HepG2 (cell line): ENCODE measurements around the gene TMEM141. TPM values are rescaled to one million over a fixed set of nuclear protein-coding genes. Genes with fewer than 3 reads are reported as not detected.
A peak's percentile ranks its signal among the peaks of the same experiment; 100 is the strongest.

Experiments used
- EP300 ChIP-seq, 3 experiments: sonication (generic) in 1 of 3; formaldehyde crosslinking in 1 of 3; IDR thresholded peaks; 2 replicates each; pipeline versions ENCODE4 v1.5.1 to v1.6.1; 2011 to 2020; ENCODE audit warnings: low read depth in 2 of 3, low read length in 2 of 3, borderline replicate concordance in 1 of 3, improper control_type of control experiment in 1 of 3, mild to moderate bottlenecking in 1 of 3, missing genetic modification reagents in 1 of 3, moderate library complexity in 1 of 3
- FOXJ3 ChIP-seq: sonication (generic); formaldehyde crosslinking; IDR thresholded peaks from 2 replicates; pipeline ENCODE4 v1.4.0; 2020; ENCODE audit warnings: missing genetic modification reagents, mild to moderate bottlenecking, borderline replicate concordance
- MEF2D ChIP-seq: sonication (generic); formaldehyde crosslinking; IDR thresholded peaks from 2 replicates; pipeline ENCODE4 v1.5.1; 2020; ENCODE audit warnings: mild to moderate bottlenecking, missing genetic modification reagents
- POLR2AphosphoS5 ChIP-seq: IDR thresholded peaks from 2 replicates; pipeline ENCODE4 v1.6.1; 2012; ENCODE audit warnings: low read depth, low read length
- TBX2 ChIP-seq: sonication (generic); formaldehyde crosslinking; IDR thresholded peaks from 2 replicates; pipeline ENCODE4 v1.5.0; 2020; ENCODE audit warnings: missing genetic modification reagents, mild to moderate bottlenecking, borderline replicate concordance
- XRCC5 ChIP-seq: fragments of 200-400 bp; formaldehyde crosslinking; optimal IDR thresholded peaks from 2 replicates; pipeline ENCODE3; 2017; ENCODE audit warnings: mild to moderate bottlenecking, low read length
- ZC3H13 ChIP-seq: sonication (generic); formaldehyde crosslinking; IDR thresholded peaks from 2 replicates; pipeline ENCODE4 v1.8.1; 2023; ENCODE audit warnings: mild to moderate bottlenecking, missing genetic modification reagents, moderate library complexity
- ZNF557 ChIP-seq: sonication (generic); formaldehyde crosslinking; IDR thresholded peaks from 2 replicates; pipeline ENCODE4 v1.4.0; 2020; ENCODE audit warnings: missing genetic modification reagents
- polyA plus RNA-seq, 8 experiments: library from polyadenylated mRNA; depleted of rRNA in 3 of 8; stranded (reverse) in 7 of 8; unstranded in 1 of 8; fragments of >200 nt; fragmentation: Illumina TruSeq in 4 of 8; extraction: Trizol in 4 of 8; gene quantifications; 2 replicates each; pipeline versions ENCODE4 v1.2.1 to v1.2.3, GENCODE V29; 2011 to 2016; ENCODE audit warnings: low read depth in 4 of 8, missing spikeins in 1 of 8, mixed read lengths in 1 of 8; ENCODE audit not compliant: insufficient read depth in 1 of 8
- total RNA-seq, 5 experiments: library from RNA; depleted of rRNA; stranded (reverse); fragments of >200 nt; fragmentation: Illumina TruSeq; extraction: Trizol; gene quantifications; 2 replicates each; pipeline ENCODE4 v1.2.3, GENCODE V29; 2016; ENCODE audit warnings: low read depth in 1 of 5
- TF ChIP-seq, protein P1 (sequence below): sonication (generic); formaldehyde crosslinking; IDR thresholded peaks from 2 replicates; pipeline ENCODE4 v1.5.0; 2020; ENCODE audit warnings: missing genetic modification reagents
- TF ChIP-seq, protein P2 (sequence below): sonication (generic); formaldehyde crosslinking; IDR thresholded peaks from 2 replicates; pipeline ENCODE4 v1.5.0; 2020; ENCODE audit warnings: mild to moderate bottlenecking, missing genetic modification reagents, borderline replicate concordance

The TMEM141 gene
- total and polyA plus RNA-seq, 2 of the 13 experiments (the other 11 are each of a cell fraction or from before 2014, with no cell fraction given): 81.0 to 202 TPM

DNA sequence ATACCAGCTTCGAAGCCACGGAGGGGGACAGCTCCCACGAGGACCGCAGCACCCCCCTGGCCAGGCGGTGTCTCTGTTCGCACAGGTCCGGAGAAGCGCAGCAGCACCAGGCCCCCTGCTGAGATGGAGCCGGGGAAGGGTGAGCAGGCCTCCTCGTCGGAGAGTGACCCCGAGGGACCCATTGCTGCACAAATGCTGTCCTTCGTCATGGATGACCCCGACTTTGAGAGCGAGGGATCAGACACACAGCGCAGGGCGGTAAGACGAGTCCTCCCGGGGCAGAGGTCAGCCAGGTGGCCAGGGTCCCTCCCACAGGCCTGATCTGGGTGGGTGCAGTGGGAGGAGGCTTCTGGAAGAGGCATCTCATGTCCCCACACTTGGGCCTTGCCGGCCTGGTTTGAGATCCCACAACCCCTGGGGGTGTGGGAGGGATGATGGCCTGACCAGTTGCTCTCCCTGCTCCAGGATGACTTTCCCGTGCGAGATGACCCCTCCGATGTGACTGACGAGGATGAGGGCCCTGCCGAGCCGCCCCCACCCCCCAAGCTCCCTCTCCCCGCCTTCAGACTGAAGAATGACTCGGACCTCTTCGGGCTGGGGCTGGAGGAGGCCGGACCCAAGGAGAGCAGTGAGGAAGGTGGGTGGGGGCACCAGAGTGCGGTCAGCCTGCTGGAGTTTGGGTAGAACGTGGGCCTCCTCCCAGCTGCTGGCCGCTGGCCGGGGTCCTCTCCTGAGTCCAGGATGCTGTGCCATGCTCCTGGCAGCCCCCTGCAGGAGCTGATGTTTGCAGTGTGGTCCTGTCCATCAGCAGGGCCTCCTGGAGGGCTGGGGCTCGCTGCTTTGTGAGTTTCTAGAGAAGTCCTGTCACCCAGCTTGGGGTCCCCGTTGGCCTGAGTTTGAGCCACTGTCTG lies 48.3 kb downstream of the TMEM141 start (continued):
- TF ChIP-seq POLR2AphosphoS5: 0 out of 2 replicates have a peak, but pooled peaks have one; percentile 4
- TF ChIP-seq MEF2D (CRISPR knock-in tag): no peak
- TF ChIP-seq FOXJ3: no peak
- TF ChIP-seq, protein P1, sequence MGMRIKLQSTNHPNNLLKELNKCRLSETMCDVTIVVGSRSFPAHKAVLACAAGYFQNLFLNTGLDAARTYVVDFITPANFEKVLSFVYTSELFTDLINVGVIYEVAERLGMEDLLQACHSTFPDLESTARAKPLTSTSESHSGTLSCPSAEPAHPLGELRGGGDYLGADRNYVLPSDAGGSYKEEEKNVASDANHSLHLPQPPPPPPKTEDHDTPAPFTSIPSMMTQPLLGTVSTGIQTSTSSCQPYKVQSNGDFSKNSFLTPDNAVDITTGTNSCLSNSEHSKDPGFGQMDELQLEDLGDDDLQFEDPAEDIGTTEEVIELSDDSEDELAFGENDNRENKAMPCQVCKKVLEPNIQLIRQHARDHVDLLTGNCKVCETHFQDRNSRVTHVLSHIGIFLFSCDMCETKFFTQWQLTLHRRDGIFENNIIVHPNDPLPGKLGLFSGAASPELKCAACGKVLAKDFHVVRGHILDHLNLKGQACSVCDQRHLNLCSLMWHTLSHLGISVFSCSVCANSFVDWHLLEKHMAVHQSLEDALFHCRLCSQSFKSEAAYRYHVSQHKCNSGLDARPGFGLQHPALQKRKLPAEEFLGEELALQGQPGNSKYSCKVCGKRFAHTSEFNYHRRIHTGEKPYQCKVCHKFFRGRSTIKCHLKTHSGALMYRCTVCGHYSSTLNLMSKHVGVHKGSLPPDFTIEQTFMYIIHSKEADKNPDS (CRISPR knock-in tag): 0 out of 2 replicates have a peak, but pooled peaks have one; percentile 40
- no peak for TF ChIP-seq TBX2
- TF ChIP-seq EP300 (IDR thresholded peaks at IDR 0.05; ENCODE audit: low read depth in 2 of 2, low read length in 2 of 2): no peak
- no peak for TF ChIP-seq EP300 (CRISPR knock-in tag; IDR thresholded peaks at IDR 0.05; ENCODE audit: borderline replicate concordance)
- no peak for TF ChIP-seq XRCC5
- TF ChIP-seq, protein P2, sequence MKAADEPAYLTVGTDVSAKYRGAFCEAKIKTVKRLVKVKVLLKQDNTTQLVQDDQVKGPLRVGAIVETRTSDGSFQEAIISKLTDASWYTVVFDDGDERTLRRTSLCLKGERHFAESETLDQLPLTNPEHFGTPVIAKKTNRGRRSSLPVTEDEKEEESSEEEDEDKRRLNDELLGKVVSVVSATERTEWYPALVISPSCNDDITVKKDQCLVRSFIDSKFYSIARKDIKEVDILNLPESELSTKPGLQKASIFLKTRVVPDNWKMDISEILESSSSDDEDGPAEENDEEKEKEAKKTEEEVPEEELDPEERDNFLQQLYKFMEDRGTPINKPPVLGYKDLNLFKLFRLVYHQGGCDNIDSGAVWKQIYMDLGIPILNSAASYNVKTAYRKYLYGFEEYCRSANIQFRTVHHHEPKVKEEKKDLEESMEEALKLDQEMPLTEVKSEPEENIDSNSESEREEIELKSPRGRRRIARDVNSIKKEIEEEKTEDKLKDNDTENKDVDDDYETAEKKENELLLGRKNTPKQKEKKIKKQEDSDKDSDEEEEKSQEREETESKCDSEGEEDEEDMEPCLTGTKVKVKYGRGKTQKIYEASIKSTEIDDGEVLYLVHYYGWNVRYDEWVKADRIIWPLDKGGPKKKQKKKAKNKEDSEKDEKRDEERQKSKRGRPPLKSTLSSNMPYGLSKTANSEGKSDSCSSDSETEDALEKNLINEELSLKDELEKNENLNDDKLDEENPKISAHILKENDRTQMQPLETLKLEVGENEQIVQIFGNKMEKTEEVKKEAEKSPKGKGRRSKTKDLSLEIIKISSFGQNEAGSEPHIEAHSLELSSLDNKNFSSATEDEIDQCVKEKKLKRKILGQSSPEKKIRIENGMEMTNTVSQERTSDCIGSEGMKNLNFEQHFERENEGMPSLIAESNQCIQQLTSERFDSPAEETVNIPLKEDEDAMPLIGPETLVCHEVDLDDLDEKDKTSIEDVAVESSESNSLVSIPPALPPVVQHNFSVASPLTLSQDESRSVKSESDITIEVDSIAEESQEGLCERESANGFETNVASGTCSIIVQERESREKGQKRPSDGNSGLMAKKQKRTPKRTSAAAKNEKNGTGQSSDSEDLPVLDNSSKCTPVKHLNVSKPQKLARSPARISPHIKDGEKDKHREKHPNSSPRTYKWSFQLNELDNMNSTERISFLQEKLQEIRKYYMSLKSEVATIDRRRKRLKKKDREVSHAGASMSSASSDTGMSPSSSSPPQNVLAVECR (CRISPR knock-in tag): no peak
- no peak for TF ChIP-seq ZNF557 (CRISPR knock-in tag)
- no peak for TF ChIP-seq ZC3H13
